GM12872 (cell line): ENCODE data around the gene RIF1.

Experiments
- CTCF ChIP-seq: IDR thresholded peaks from 3 replicates; pipeline ENCODE4 v1.5.1; 2011; ENCODE audit warnings: low read depth, mild to moderate bottlenecking, low read length, moderate library complexity; ENCODE audit not compliant: insufficient read depth

RIF1 gene

GRCh38 chr2:151409601-151410484, at the start of gene RIF1:
TSS of gene RIF1 (plus strand) at chr2:151409902. CDS start at chr2:151410424, 522 bp downstream.
- peak; percentile 74 for TF ChIP-seq CTCF

GRCh38 chr2:151361674-151362370, 47.9 kb upstream of the RIF1 start:
- TF ChIP-seq CTCF, result no peak

- no peak for TF ChIP-seq CTCF
These were observed 46.0 kb upstream of the RIF1 start for GRCh38 chr2:151363709-151364108.

- no peak for TF ChIP-seq CTCF
These were observed 42.1 kb upstream of the RIF1 start for GRCh38 chr2:151367571-151367970.

GRCh38 chr2:151374436-151374835, 35.3 kb upstream of the RIF1 start:
- no peak for TF ChIP-seq CTCF

- TF ChIP-seq CTCF, result no peak
These were observed 30.5 kb upstream of the RIF1 start for GRCh38 chr2:151379169-151379568.

- no peak for TF ChIP-seq CTCF
These were observed 29.0 kb upstream of the RIF1 start for GRCh38 chr2:151380580-151381235.
